AG04450 (cell line): ENCODE measurements around the gene RHBDD3. TPM values are rescaled to one million over a fixed set of nuclear protein-coding genes. Genes with fewer than 3 reads are reported as not detected.
"Not testable (repeated sequence)": the region's sequence is repeated elsewhere in the genome, so short reads cannot be mapped to it uniquely, and the experiment has no call there.

Source experiments
- CTCF ChIA-PET: fragments of 300-600, 350-600 bp; formaldehyde crosslinking; extraction: SDS; loops from one replicate; lab custom pipeline; 2022; ENCODE audit warnings: antibody characterized with exemption, inconsistent platforms; lab: Charles Lee
- POLR2A ChIA-PET: fragments of 350-600 bp; formaldehyde crosslinking; extraction: SDS; loops from one replicate; lab custom pipeline; 2021; ENCODE audit warnings: antibody characterized with exemption, inconsistent platforms; lab: Yijun Ruan, JAX
- DNase-seq: peaks from one replicate; pipeline ENCODE4 v3.0.0-alpha.2; 2011; ENCODE audit warnings: low read depth, low spot score
- H3K27ac ChIP-seq: one replicate; pipeline ENCODE4 v1.5.1; 2012; ENCODE audit warnings: low read depth, low read length, control low read depth
- H3K27me3 ChIP-seq: one replicate; pipeline ENCODE4 v1.6.0; 2012; ENCODE audit warnings: low read length; ENCODE audit not compliant: control insufficient read depth, insufficient read depth
- H3K4me3 ChIP-seq: 2 replicates; pipeline ENCODE4 v1.5.1; 2011; ENCODE audit warnings: mild to moderate bottlenecking, low read depth, low read length, control low read depth
- H3K9me3 ChIP-seq: 2 replicates; pipeline ENCODE4 v1.5.1; 2012; ENCODE audit warnings: low read length; ENCODE audit not compliant: control insufficient read depth, insufficient read depth
- CTCF ChIP-seq: IDR thresholded peaks from 2 replicates; pipeline ENCODE4 v1.5.1; 2011; ENCODE audit warnings: low read depth, low read length, control low read depth, inconsistent platforms
- polyA plus RNA-seq: library from polyadenylated mRNA; depleted of rRNA; stranded (reverse); fragments of >200 nt; gene quantifications from 2 replicates; pipeline ENCODE4 v1.2.3, GENCODE V29; 2011

RHBDD3 gene
- polyA plus RNA-seq, 1 experiment = 9.9 TPM

- no peak for DNase-seq
- POLR2A ChIA-PET = no interaction called here
- CTCF ChIA-PET = no interaction called here
Measured at GRCh38 chr22:29224121-29224858, 43.5 kb downstream of the RHBDD3 start.

GRCh38 chr22:29219881-29220670 is 47.7 kb downstream of the RHBDD3 start:
- H3K27ac ChIP-seq = no peak overlapping the region
- ChIA-PET CTCF (interaction anchor here (0.6 to 1.5 kb wide), 3 partner anchors 26 to 66 kb away, joined by 5 to 8 read pairs (median 7); no protein-coding TSS in a partner anchor), POLR2A (no interaction called here)
- no peaks in the 10 kb centered on the region; the same call in 1 of the 2 replicates for H3K9me3 ChIP-seq
- H3K27me3 ChIP-seq = peaks cover 10% of the 10 kb centered on the region
- TF ChIP-seq CTCF = no peak
- no peak overlapping the region for H3K4me3 ChIP-seq
- no peak for DNase-seq

More at GRCh38 chr22:29224121-29224858, 43.5 kb downstream of the RHBDD3 start:
- no peaks in the 10 kb centered on the region; the same call in 1 of the 2 replicates for H3K9me3 ChIP-seq
- H3K4me3 ChIP-seq = no peak overlapping the region
- no peak overlapping the region for H3K27ac ChIP-seq
- H3K27me3 ChIP-seq = peaks cover 13% of the 10 kb centered on the region
- no peak for TF ChIP-seq CTCF

GRCh38 chr22:29219409-29219782 is 48.4 kb downstream of the RHBDD3 start:
- POLR2A ChIA-PET = not testable (repeated sequence)

GRCh38 chr22:29218758-29219408 is 48.9 kb downstream of the RHBDD3 start:
- no peak for TF ChIP-seq CTCF
- Histone ChIP-seq H3K27me3 (peaks cover 8% of the 10 kb centered on the region), H3K27ac (no peak overlapping the region), H3K9me3 (no peaks in the 10 kb centered on the region; the same call in 1 of the 2 replicates), H3K4me3 (no peak overlapping the region)
- DNase-seq = no peak
- ChIA-PET POLR2A (no interaction called here), CTCF (interaction anchor here (1.5 kb wide), 1 partner anchor 65 kb away, joined by 7 read pairs; no protein-coding TSS in a partner anchor)

More at GRCh38 chr22:29219409-29219782, 48.4 kb downstream of the RHBDD3 start:
- CTCF ChIA-PET = interaction anchor here (1.3 to 1.5 kb wide), 2 partner anchors 26 to 65 kb away, joined by 5 to 7 read pairs; no protein-coding TSS in a partner anchor
- not testable (repeated sequence) for H3K4me3 ChIP-seq, H3K9me3 ChIP-seq, H3K27ac ChIP-seq, DNase-seq, H3K27me3 ChIP-seq
